Measurements from ENCODE around the gene ZNF236. TPM values are rescaled to one million over a fixed set of nuclear protein-coding genes. Genes with fewer than 3 reads are reported as not detected.

ZNF236 gene
- total RNA-seq, 6 experiments from 2014 or later, result 3.8 to 7.6 (median 5.8) TPM

DNA sequence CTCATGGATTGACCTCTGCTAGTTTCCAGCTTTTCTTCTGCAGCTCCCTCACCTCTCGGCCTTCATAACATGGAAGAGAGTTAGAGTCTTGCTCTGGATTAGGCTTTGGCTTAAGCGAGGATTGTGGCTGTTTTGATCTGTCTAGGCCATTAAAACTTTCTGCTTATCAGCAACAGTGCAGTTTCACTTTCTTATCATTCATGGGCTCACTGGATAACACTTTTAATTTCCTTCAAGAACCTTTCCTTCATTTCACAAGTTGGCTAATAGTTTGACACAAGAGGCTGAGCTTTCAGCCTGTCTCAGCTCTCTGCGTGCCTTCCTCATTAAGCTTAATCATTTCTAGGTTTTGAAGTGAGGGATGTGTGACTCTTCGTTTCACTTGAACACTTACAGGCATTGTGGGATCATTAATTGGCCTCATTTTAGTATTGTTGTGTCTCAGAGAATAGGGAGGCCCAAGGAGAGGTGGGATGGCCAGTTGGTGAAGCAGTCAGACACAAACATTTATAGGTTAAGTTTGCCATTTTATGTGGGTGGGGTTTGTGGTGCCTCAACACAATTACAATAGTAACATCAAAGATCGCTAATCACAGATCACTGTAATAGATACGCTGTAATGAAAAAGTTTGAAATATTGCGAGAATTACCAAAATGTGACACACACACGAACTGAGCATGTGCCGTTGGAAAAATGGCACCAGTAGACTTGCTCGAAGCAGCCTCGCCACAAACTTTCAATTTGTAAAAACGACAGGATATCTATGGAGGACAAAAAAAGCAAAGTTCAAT, 129.3 kb downstream of the ZNF236 start:
- no peak for DNase-seq
- peaks cover 0 to 33% (median 13%) of the 10 kb centered on the region in 4 donors for H3K4me1 ChIP-seq
- H3K9me3 ChIP-seq, result no peaks in the 10 kb centered on the region
- no peak overlapping the region for H3K4me3 ChIP-seq
- TF ChIP-seq POLR2A (IDR thresholded peaks at IDR 0.05), result no peak
- TF ChIP-seq, protein P1, sequence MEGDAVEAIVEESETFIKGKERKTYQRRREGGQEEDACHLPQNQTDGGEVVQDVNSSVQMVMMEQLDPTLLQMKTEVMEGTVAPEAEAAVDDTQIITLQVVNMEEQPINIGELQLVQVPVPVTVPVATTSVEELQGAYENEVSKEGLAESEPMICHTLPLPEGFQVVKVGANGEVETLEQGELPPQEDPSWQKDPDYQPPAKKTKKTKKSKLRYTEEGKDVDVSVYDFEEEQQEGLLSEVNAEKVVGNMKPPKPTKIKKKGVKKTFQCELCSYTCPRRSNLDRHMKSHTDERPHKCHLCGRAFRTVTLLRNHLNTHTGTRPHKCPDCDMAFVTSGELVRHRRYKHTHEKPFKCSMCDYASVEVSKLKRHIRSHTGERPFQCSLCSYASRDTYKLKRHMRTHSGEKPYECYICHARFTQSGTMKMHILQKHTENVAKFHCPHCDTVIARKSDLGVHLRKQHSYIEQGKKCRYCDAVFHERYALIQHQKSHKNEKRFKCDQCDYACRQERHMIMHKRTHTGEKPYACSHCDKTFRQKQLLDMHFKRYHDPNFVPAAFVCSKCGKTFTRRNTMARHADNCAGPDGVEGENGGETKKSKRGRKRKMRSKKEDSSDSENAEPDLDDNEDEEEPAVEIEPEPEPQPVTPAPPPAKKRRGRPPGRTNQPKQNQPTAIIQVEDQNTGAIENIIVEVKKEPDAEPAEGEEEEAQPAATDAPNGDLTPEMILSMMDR (IDR thresholded peaks at IDR 0.05), result no peak
- no peaks in the 10 kb centered on the region for H3K27me3 ChIP-seq
- peaks cover 0 to 22% (median 0%) of the 10 kb centered on the region in 4 donors for H3K36me3 ChIP-seq
- H3K27ac ChIP-seq, result no peak overlapping the region
- WGBS (ENCODE audit: insufficient coverage, low coverage, low lambda C conversion rate, missing lambda C conversion rate), result 88% methylated on average over 12 of the region's 12 CpGs
- no peak for ATAC-seq
- intact Hi-C loops (cut with DNase I), result no loop called here

DNA sequence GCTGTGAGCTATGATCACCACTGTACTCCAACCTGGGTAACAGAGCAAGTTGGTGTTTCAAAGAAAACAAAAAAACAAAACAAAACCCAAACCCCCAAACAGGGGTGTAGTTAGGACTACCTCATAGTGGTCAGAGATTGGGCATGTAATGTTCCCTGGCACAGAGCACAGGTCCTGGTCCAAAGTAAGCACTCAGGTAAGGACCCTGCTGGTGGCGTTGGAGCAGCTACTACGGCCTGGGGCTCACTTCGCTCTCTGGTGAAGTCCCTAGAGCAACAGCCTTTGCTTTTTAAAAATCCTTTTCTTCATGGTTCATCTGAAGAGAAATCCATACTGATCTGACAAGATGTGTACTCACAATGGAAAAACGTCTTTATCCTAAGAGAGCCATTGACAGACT, 130.4 kb downstream of the ZNF236 start:
- no peak for TF ChIP-seq POLR2A (IDR thresholded peaks at IDR 0.05)
- TF ChIP-seq, protein P1 (IDR thresholded peaks at IDR 0.05), result no peak
- ATAC-seq, result no peak
- WGBS (ENCODE audit: insufficient coverage, low coverage, low lambda C conversion rate, missing lambda C conversion rate), result 22% methylated on average over 1 of the region's 4 CpGs
- intact Hi-C loops (cut with DNase I), result no loop called here
- no peak overlapping the region for H3K4me3 ChIP-seq
- peaks cover 0 to 13% (median 0%) of the 10 kb centered on the region in 4 donors for H3K36me3 ChIP-seq
- H3K9me3 ChIP-seq, result no peaks in the 10 kb centered on the region
- H3K27ac ChIP-seq, result peak overlapping the region in 1 of 3 donors; percentile 78
- H3K4me1 ChIP-seq, result peaks cover 0 to 39% (median 15%) of the 10 kb centered on the region in 4 donors
- no peaks in the 10 kb centered on the region for H3K27me3 ChIP-seq
- no peak for DNase-seq

DNA sequence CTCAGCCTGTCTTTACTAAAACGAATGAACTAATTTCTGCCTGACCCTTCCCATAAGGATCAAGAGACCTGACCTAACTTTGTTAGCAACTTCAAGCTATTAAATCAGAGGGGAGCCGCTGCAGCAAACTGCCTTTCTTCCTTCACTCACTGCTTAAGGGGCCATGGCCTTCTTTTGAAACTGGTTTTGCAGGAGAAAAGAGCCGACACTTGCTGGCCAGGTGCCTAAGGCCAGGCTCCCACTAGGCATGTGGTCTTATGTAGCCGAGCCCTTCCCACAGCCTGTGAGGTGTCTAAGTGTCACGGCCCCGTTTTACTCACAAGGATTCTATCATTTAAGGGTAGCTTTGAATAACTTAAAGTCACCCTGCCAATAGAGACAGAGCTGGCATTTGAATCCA, 130.8 kb downstream of the ZNF236 start:
- Histone ChIP-seq H3K27me3 (no peaks in the 10 kb centered on the region), H3K27ac (peak overlapping the region in 2 of 3 donors; percentile 72 to 78), H3K36me3 (peaks cover 0 to 9% (median 0%) of the 10 kb centered on the region in 4 donors), H3K9me3 (no peaks in the 10 kb centered on the region), H3K4me1 (peaks cover 0 to 39% (median 15%) of the 10 kb centered on the region in 4 donors), H3K4me3 (no peak overlapping the region)
- intact Hi-C loops (cut with DNase I), result no loop called here
- TF ChIP-seq POLR2A (IDR thresholded peaks at IDR 0.05), result no peak
- TF ChIP-seq, protein P1 (IDR thresholded peaks at IDR 0.05), result no peak
- no peak for DNase-seq
- WGBS (ENCODE audit: insufficient coverage, low coverage, low lambda C conversion rate, missing lambda C conversion rate), result 33% methylated on average over 5 of the region's 6 CpGs
- ATAC-seq, result no peak

DNA sequence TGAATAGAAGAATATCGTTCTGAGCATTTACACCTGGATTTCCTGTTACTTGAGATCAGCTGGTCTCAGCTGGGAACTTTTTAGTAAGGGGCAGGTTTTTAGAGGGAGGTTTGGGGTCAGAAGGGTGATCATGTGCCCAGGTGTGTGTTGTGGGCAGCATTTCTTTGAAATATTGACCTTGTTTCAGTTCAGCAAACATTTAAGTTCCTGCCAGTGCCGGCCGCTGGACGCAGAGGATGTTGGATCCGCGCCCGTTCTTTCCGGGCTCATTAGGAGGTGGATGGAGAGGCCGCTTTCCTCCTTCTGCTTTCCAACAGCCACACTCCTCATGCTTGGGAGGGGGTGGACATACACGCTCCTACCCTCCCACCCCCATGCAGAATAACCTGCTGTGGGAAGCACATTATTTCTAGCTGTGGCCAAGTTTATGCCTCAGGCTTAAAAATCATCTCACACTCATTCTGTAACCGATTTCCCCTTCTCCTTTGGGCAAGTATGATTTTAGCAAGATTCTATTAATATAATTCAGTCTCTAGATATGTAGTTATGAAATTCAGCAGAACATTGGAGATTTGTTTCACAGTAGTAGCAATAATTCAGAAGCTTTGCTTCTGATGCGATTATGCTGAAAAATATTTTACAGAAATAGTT, 131.4 kb downstream of the ZNF236 start:
- intact Hi-C loops (cut with DNase I), result no loop called here
- Histone ChIP-seq H3K4me3 (no peak overlapping the region), H3K27ac (peak overlapping the region in 2 of 3 donors; percentile 72 to 78), H3K4me1 (peaks cover 0 to 42% (median 15%) of the 10 kb centered on the region in 4 donors), H3K27me3 (no peaks in the 10 kb centered on the region), H3K9me3 (no peaks in the 10 kb centered on the region), H3K36me3 (peaks cover 0 to 3% (median 0%) of the 10 kb centered on the region in 4 donors)
- 36% methylated on average over 11 of the region's 12 CpGs for WGBS (ENCODE audit: insufficient coverage, low coverage, low lambda C conversion rate, missing lambda C conversion rate)
- TF ChIP-seq, protein P1 (IDR thresholded peaks at IDR 0.05), result no peak
- no peak for TF ChIP-seq POLR2A (IDR thresholded peaks at IDR 0.05)
- ATAC-seq (peak; percentile 68 to 81 (median 74)), DNase-seq (peak; percentile 92 to 95 (median 94))
